Mucosa of rectum (tissue), 2 donors: ENCODE measurements around the gene SPSB3.

Source experiments
- H3K27ac ChIP-seq, 2 donors: one replicate each; pipeline ENCODE4 v1.7.0; 2013; ENCODE audit warnings: inconsistent platforms in 2 of 2, low read depth in 2 of 2, low read length in 2 of 2
- H3K27me3 ChIP-seq, 2 donors: one replicate each; pipeline ENCODE4 v1.7.0; 2013; ENCODE audit warnings: low read length in 2 of 2; ENCODE audit not compliant: control insufficient read depth in 2 of 2, insufficient read depth in 2 of 2
- H3K36me3 ChIP-seq, 2 donors: one replicate each; pipeline ENCODE4 v1.7.0; 2013; ENCODE audit warnings: low read length in 2 of 2; ENCODE audit not compliant: control insufficient read depth in 2 of 2, insufficient read depth in 2 of 2
- H3K4me1 ChIP-seq, 2 donors: one replicate each; pipeline ENCODE4 v1.7.0; 2013; ENCODE audit warnings: low read length in 2 of 2, mild to moderate bottlenecking in 1 of 2; ENCODE audit not compliant: control insufficient read depth in 2 of 2, insufficient read depth in 2 of 2
- H3K4me3 ChIP-seq, 2 donors: one replicate each; pipeline ENCODE4 v1.7.0; 2013; ENCODE audit warnings: low read length in 2 of 2
- H3K9ac ChIP-seq, 2 donors: one replicate each; pipeline ENCODE4 v1.7.0; 2013; ENCODE audit warnings: low read length in 2 of 2, low read depth in 1 of 2, mild to moderate bottlenecking in 1 of 2
- H3K9me3 ChIP-seq, 2 donors: one replicate each; pipeline ENCODE4 v1.7.0; 2013; ENCODE audit warnings: low read length in 2 of 2; ENCODE audit not compliant: control insufficient read depth in 2 of 2
- donor health status: healthy.
- donor health status: Normal muscosa, but diverticular disease.

SPSB3 gene

GRCh38 chr16:1794908-1795666 lies 12.7 kb upstream of the SPSB3 start:
- Histone ChIP-seq H3K9me3 (no peaks in the 10 kb centered on the region), H3K27ac (no peak overlapping the region), H3K4me3 (no peak overlapping the region)

GRCh38 chr16:1794221-1794871 lies 12.0 kb upstream of the SPSB3 start:
- H3K9me3 ChIP-seq: no peaks in the 10 kb centered on the region
- no peaks in the 10 kb centered on the region for H3K27me3 ChIP-seq
- H3K4me3 ChIP-seq: no peak overlapping the region
- no peaks in the 10 kb centered on the region for H3K4me1 ChIP-seq
- no peaks in the 10 kb centered on the region for H3K36me3 ChIP-seq
- no peak overlapping the region for H3K9ac ChIP-seq
- no peak overlapping the region for H3K27ac ChIP-seq

More at GRCh38 chr16:1794908-1795666, 12.7 kb upstream of the SPSB3 start:
- Histone ChIP-seq H3K27me3 (no peaks in the 10 kb centered on the region), H3K9ac (no peak overlapping the region), H3K4me1 (no peaks in the 10 kb centered on the region), H3K36me3 (no peaks in the 10 kb centered on the region)

- Histone ChIP-seq H3K9me3 (no peaks in the 10 kb centered on the region), H3K4me3 (no peak within 1 kb of the TSS), H3K36me3 (peaks cover 0 to 5% of the 10 kb centered on the region in 2 donors), H3K27ac (no peak within 1 kb of the TSS), H3K27me3 (no peaks in the 10 kb centered on the region), H3K4me1 (no peaks in the 10 kb centered on the region), H3K9ac (no peak within 1 kb of the TSS)
These were observed 11.3 kb upstream of the SPSB3 start, which contains the start of gene IGFALS for GRCh38 chr16:1793578-1794220. Gene IGFALS, minus strand, starts transcription at chr16:1793705. Its CDS starts 53 bp downstream, at chr16:1793652.

GRCh38 chr16:1792836-1793577 lies 10.6 kb upstream of the SPSB3 start:
- H3K27ac ChIP-seq: no peak overlapping the region
- no peaks in the 10 kb centered on the region for H3K27me3 ChIP-seq
- peaks cover 0 to 9% of the 10 kb centered on the region in 2 donors for H3K36me3 ChIP-seq
- no peaks in the 10 kb centered on the region for H3K9me3 ChIP-seq
- no peak overlapping the region for H3K4me3 ChIP-seq
- H3K9ac ChIP-seq: no peak overlapping the region
- no peaks in the 10 kb centered on the region for H3K4me1 ChIP-seq

- no peaks in the 10 kb centered on the region for H3K4me1 ChIP-seq
These were observed 9.8 kb upstream of the SPSB3 start for GRCh38 chr16:1791943-1792812.

GRCh38 chr16:1791256-1791942 lies 9.0 kb upstream of the SPSB3 start:
- no peak overlapping the region for H3K27ac ChIP-seq
- H3K27me3 ChIP-seq: no peaks in the 10 kb centered on the region
- peaks cover 0 to 14% of the 10 kb centered on the region in 2 donors for H3K36me3 ChIP-seq
- H3K9ac ChIP-seq: no peak overlapping the region
- H3K4me1 ChIP-seq: no peaks in the 10 kb centered on the region
- no peaks in the 10 kb centered on the region for H3K9me3 ChIP-seq
- no peak overlapping the region for H3K4me3 ChIP-seq

More at GRCh38 chr16:1791943-1792812, 9.8 kb upstream of the SPSB3 start:
- Histone ChIP-seq H3K27me3 (no peaks in the 10 kb centered on the region), H3K9me3 (no peaks in the 10 kb centered on the region), H3K27ac (no peak overlapping the region), H3K4me3 (no peak overlapping the region), H3K36me3 (peaks cover 0 to 11% of the 10 kb centered on the region in 2 donors), H3K9ac (no peak overlapping the region)

GRCh38 chr16:1790611-1791255 lies 8.4 kb upstream of the SPSB3 start:
- no peaks in the 10 kb centered on the region for H3K27me3 ChIP-seq
- H3K4me3 ChIP-seq: no peak overlapping the region
- no peaks in the 10 kb centered on the region for H3K9me3 ChIP-seq
- no peak overlapping the region for H3K9ac ChIP-seq
- H3K27ac ChIP-seq: no peak overlapping the region
- H3K36me3 ChIP-seq: peaks cover 0 to 16% of the 10 kb centered on the region in 2 donors
- H3K4me1 ChIP-seq: no peaks in the 10 kb centered on the region

GRCh38 chr16:1790261-1790610 lies 7.9 kb upstream of the SPSB3 start:
- Histone ChIP-seq H3K27ac (no peak overlapping the region), H3K36me3 (peaks cover 0 to 16% of the 10 kb centered on the region in 2 donors), H3K9me3 (no peaks in the 10 kb centered on the region), H3K27me3 (no peaks in the 10 kb centered on the region), H3K9ac (no peak overlapping the region), H3K4me3 (no peak overlapping the region), H3K4me1 (no peaks in the 10 kb centered on the region)
